CD4-positive, alpha-beta T cell (primary cell): ENCODE data around the gene PAX5. TPM values are rescaled to one million over a fixed set of nuclear protein-coding genes. Genes with fewer than 3 reads are reported as not detected.

ENCODE experiments used
- ATAC-seq: fragments of 200-7000 bp; cut with Tn5 transposase; one replicate; pipeline ENCODE4 v1.10.0; 2022; ENCODE audit warnings: mild to moderate bottlenecking; ENCODE audit not compliant: poor library complexity
- CTCF ChIA-PET: fragments of 350-600 bp; sonication (Branson Sonifier 250); formaldehyde crosslinking; loops from one replicate; lab custom pipeline; 2021; ENCODE audit warnings: antibody characterized with exemption, inconsistent platforms; lab: Charles Lee
- POLR2A ChIA-PET: fragments of 350-600 bp; sonication (Branson Sonifier 250); formaldehyde crosslinking; loops from one replicate; lab custom pipeline; 2021; ENCODE audit warnings: antibody characterized with exemption, inconsistent platforms; lab: Charles Lee
- DNase-seq, 14 experiments: peaks; one replicate each; pipeline ENCODE4 v3.0.0-alpha.2; 2013 to 2020; ENCODE audit warnings: mixed read lengths in 2 of 14
- H3K27ac ChIP-seq, 2 donors: one replicate each; pipeline versions ENCODE4 v1.5.1 to v1.7.0; 2013; ENCODE audit warnings: low read length in 2 of 2, low read depth in 1 of 2, mild to moderate bottlenecking in 1 of 2
- H3K27me3 ChIP-seq, 2 experiments: 1 replicate in 1 of 2; 2 replicates in 1 of 2; pipeline versions ENCODE4 v1.6.1 to v1.7.0; 2013; ENCODE audit warnings: low read length in 2 of 2, control low read depth in 1 of 2, mild to moderate bottlenecking in 1 of 2, moderate library complexity in 1 of 2; ENCODE audit not compliant: insufficient read depth in 2 of 2, control insufficient read depth in 1 of 2
- H3K36me3 ChIP-seq: one replicate; pipeline ENCODE4 v1.6.1; 2013; ENCODE audit warnings: low read length, control low read depth; ENCODE audit not compliant: insufficient read depth
- H3K4me1 ChIP-seq: one replicate; pipeline ENCODE4 v1.6.1; 2013; ENCODE audit warnings: low read length, control low read depth; ENCODE audit not compliant: insufficient read depth
- H3K4me3 ChIP-seq: one replicate; pipeline ENCODE4 v1.5.1; 2013; ENCODE audit warnings: mild to moderate bottlenecking, low read length, moderate library complexity
- H3K9me3 ChIP-seq, 2 experiments: 1 replicate in 1 of 2; 2 replicates in 1 of 2; pipeline versions ENCODE4 v1.6.1 to v1.7.0; 2013; ENCODE audit warnings: low read length in 2 of 2, mild to moderate bottlenecking in 2 of 2, control low read depth in 1 of 2, moderate library complexity in 1 of 2; ENCODE audit not compliant: control insufficient read depth in 1 of 2, insufficient read depth in 1 of 2
- H3K27ac Mint-ChIP-seq: one replicate; pipeline ENCODE4 v1.8.0; 2020; ENCODE audit warnings: mixed read lengths
- H3K27me3 Mint-ChIP-seq: one replicate; pipeline ENCODE4 v1.8.0; 2021; ENCODE audit warnings: mixed read lengths
- H3K36me3 Mint-ChIP-seq: one replicate; pipeline ENCODE4 v1.8.0; 2021; ENCODE audit warnings: low read depth, mixed read lengths
- H3K4me1 Mint-ChIP-seq: one replicate; pipeline ENCODE4 v1.8.0; 2021; ENCODE audit warnings: low read depth, mixed read lengths
- H3K4me3 Mint-ChIP-seq: one replicate; pipeline ENCODE4 v1.8.0; 2020; ENCODE audit warnings: mild to moderate bottlenecking, mixed read lengths
- H3K9me3 Mint-ChIP-seq: one replicate; pipeline ENCODE4 v1.8.0; 2020; ENCODE audit warnings: mixed read lengths
- CTCF ChIP-seq: fragments of 200-600 bp; IDR thresholded peaks from one replicate; pipeline ENCODE4 v1.8.0; 2022; ENCODE audit warnings: antibody characterized with exemption, mild to moderate bottlenecking
- intact Hi-C, 2 experiments: fragments of 100-400 bp; cut with DNase I in 1 of 2; cut with micrococcal nuclease in 1 of 2; formaldehyde crosslinking; loops; one replicate each; pipeline versions ENCODE4 v1.15.1 to v1.9.0; 2023 to 2025; cut with DNase I, micrococcal nuclease
- total RNA-seq, 174 experiments: library from RNA in 2 of 174; stranded (reverse) in 2 of 174; gene quantifications; one replicate each; pipeline ENCODE4 v1.2.3 and lab custom pipeline; 2021 to 2026

The PAX5 gene
- total RNA-seq, 2 experiments from 2014 or later: 0.03 to 0.11 TPM

- H3K4me3 ChIP-seq: no peak overlapping the region
- Mint-ChIP-seq H3K4me3 (no peak overlapping the region), H3K4me1 (no peaks in the 10 kb centered on the region), H3K9me3 (no peaks in the 10 kb centered on the region), H3K36me3 (no peaks in the 10 kb centered on the region), H3K27ac (no peak overlapping the region), H3K27me3 (peaks cover 45% of the 10 kb centered on the region)
- intact Hi-C loops: no loop called here
- no peak overlapping the region for H3K27ac ChIP-seq
- no peaks in the 10 kb centered on the region for H3K36me3 ChIP-seq
- H3K9me3 ChIP-seq: peaks cover 0 to 8% of the 10 kb centered on the region in 2 experiments
- no peak for TF ChIP-seq CTCF
- DNase-seq (no peak), ATAC-seq (no peak)
- H3K4me1 ChIP-seq: no peaks in the 10 kb centered on the region
- peaks cover 7 to 12% of the 10 kb centered on the region in 2 experiments for H3K27me3 ChIP-seq
- ChIA-PET POLR2A (no interaction called here), CTCF (no interaction called here)
These were observed 218.3 kb downstream of the PAX5 start for GRCh38 chr9:36815566-36816348.

GRCh38 chr9:36815023-36815422 is 219.0 kb downstream of the PAX5 start:
- CTCF ChIA-PET: no interaction called here
- POLR2A ChIA-PET: no interaction called here
- ATAC-seq: no peak

GRCh38 chr9:36813154-36813553 is 220.9 kb downstream of the PAX5 start:
- Histone ChIP-seq H3K4me3 (no peak overlapping the region), H3K27ac (no peak overlapping the region), H3K9me3 (peaks cover 0 to 2% of the 10 kb centered on the region in 2 experiments), H3K36me3 (no peaks in the 10 kb centered on the region), H3K27me3 (peaks cover 0 to 2% of the 10 kb centered on the region in 2 experiments), H3K4me1 (no peaks in the 10 kb centered on the region)
- intact Hi-C loops: no loop called here
- Mint-ChIP-seq H3K9me3 (no peaks in the 10 kb centered on the region), H3K27me3 (peaks cover 27% of the 10 kb centered on the region), H3K27ac (no peak overlapping the region), H3K4me3 (no peak overlapping the region), H3K4me1 (no peaks in the 10 kb centered on the region), H3K36me3 (no peaks in the 10 kb centered on the region)
- ATAC-seq (no peak), DNase-seq (no peak)
- POLR2A ChIA-PET: no interaction called here
- CTCF ChIA-PET: no interaction called here
- TF ChIP-seq CTCF: no peak

More at GRCh38 chr9:36815023-36815422, 219.0 kb downstream of the PAX5 start:
- Mint-ChIP-seq H3K9me3 (no peaks in the 10 kb centered on the region), H3K27me3 (peaks cover 42% of the 10 kb centered on the region), H3K27ac (no peak overlapping the region), H3K4me3 (no peak overlapping the region), H3K4me1 (no peaks in the 10 kb centered on the region), H3K36me3 (no peaks in the 10 kb centered on the region)
- Histone ChIP-seq H3K36me3 (no peaks in the 10 kb centered on the region), H3K4me1 (no peaks in the 10 kb centered on the region), H3K4me3 (no peak overlapping the region), H3K27me3 (peaks cover 7 to 12% of the 10 kb centered on the region in 2 experiments), H3K27ac (no peak overlapping the region), H3K9me3 (peaks cover 0 to 8% of the 10 kb centered on the region in 2 experiments)
- DNase-seq: no peak
- no peak for TF ChIP-seq CTCF
- intact Hi-C loops: no loop called here
